Heart left ventricle (tissue), 16 donors: ENCODE results near the gene CD33. TPM values are rescaled to one million over a fixed set of nuclear protein-coding genes. Genes with fewer than 3 reads are reported as not detected.

Experiments used
- ATAC-seq, 4 donors: fragments of 200-7000 bp; cut with Tn5 transposase; one replicate each; pipeline ENCODE4 v1.9.1; 2020 to 2022; ENCODE audit warnings: moderate library complexity in 4 of 4, mild to moderate bottlenecking in 3 of 4, moderate number of reproducible peaks in 1 of 4
- DNase-seq, 5 donors: peaks; one replicate each; pipeline ENCODE4 v3.0.0-alpha.2; 2020
- H3K27ac ChIP-seq, 12 donors: fragments of 200-600 bp; sonication (generic) in 4 of 12; one replicate each; pipeline versions ENCODE4 v1.5.0 to v1.8.0; 2016 to 2022; ENCODE audit warnings: mild to moderate bottlenecking in 2 of 12
- H3K27me3 ChIP-seq, 9 donors: fragments of 200-600 bp; sonication (generic) in 2 of 9; one replicate each; pipeline versions ENCODE4 v1.5.1 to v1.8.0; 2016 to 2022; ENCODE audit warnings: mild to moderate bottlenecking in 3 of 9
- H3K36me3 ChIP-seq, 9 donors: fragments of 200-600 bp; sonication (generic) in 2 of 9; one replicate each; pipeline versions ENCODE4 v1.5.0 to v1.8.0; 2018 to 2022; ENCODE audit warnings: mild to moderate bottlenecking in 2 of 9
- H3K4me1 ChIP-seq, 12 donors: fragments of 200-600 bp; sonication (generic) in 4 of 12; one replicate each; pipeline versions ENCODE4 v1.5.0 to v1.8.0; 2016 to 2022; ENCODE audit warnings: mild to moderate bottlenecking in 3 of 12
- H3K4me3 ChIP-seq, 12 donors: fragments of 200-600 bp; sonication (generic) in 4 of 12; one replicate each; pipeline versions ENCODE4 v1.5.0 to v1.8.0; 2017 to 2022; ENCODE audit warnings: mild to moderate bottlenecking in 9 of 12, moderate library complexity in 4 of 12
- H3K9me3 ChIP-seq, 12 donors: fragments of 200-600 bp; sonication (generic) in 4 of 12; one replicate each; pipeline versions ENCODE4 v1.5.0 to v1.8.0; 2016 to 2022; ENCODE audit warnings: mild to moderate bottlenecking in 1 of 12
- POLR2A ChIP-seq, 2 donors: fragments of 450-650 bp; IDR thresholded peaks; one replicate each; pipeline ENCODE4 v1.6.1; 2017; ENCODE audit warnings: antibody characterized with exemption in 2 of 2, mild to moderate bottlenecking in 2 of 2, moderate library complexity in 2 of 2
- WGBS, 4 donors: extraction: QIAGEN DNeasy Blood & Tissue Kit in 2 of 4; methylation state at CpG; one replicate each; pipeline versions ENCODE4 v1.1.5 to v1.1.7; 2013 to 2018; 5-methylcytosine and 5-hydroxymethylcytosine counted together
- intact Hi-C, 10 donors: fragments of 100-400 bp; cut with DNase I; formaldehyde crosslinking; loops; one replicate each; pipeline versions ENCODE4 v1.11.1 to v1.14.2; 2022
- polyA plus RNA-seq, 2 donors: library from polyadenylated mRNA; stranded (reverse); fragments of 200-250 nt; gene quantifications; one replicate each; pipeline ENCODE4 v1.2.3, GENCODE V29; 2013
- total RNA-seq, 9 donors: library from RNA; depleted of rRNA in 2 of 9; stranded (reverse); fragments of >200 nt in 2 of 9; fragmentation: NEBNext Ultra II Directional in 3 of 9; extraction: Animal tissue kit (Norgen Biotek cat#: 25700) in 3 of 9; gene quantifications; one replicate each; pipeline versions ENCODE4 v1.1.0 to v1.2.4, GENCODE V29; 2016 to 2023
- TF ChIP-seq, protein P1 (sequence below), 12 donors: fragments of 200-600 bp; sonication (generic) in 4 of 12; IDR thresholded peaks; one replicate each; pipeline versions ENCODE4 v1.5.0 to v1.8.0; 2018 to 2022; ENCODE audit warnings: antibody characterized with exemption in 12 of 12, mild to moderate bottlenecking in 5 of 12
- donor health status: ischemic (EF 13 %, LVEDD 7.1; RV severe dilation, severe dysfunction).
- donor health status: healthy with polysubstance abuse.
- donor health status: DM: no; HTN: yes; CAD: no.
- donor health status: DM: no; HTN: no; CAD: no.
- donor health status: ischemic (EF 25% LVEDD 6.9; RV normal size, moderate dysfunction).
- donor health status: ischemic (EF 25% LVEDD 5.7; RV mildly dilated, moderate dysfunction).
- donor health status: healthy.
- donor health status: DM: yes; HTN: yes; CAD: no.
- donor health status: ischemic (EF 35%, LVEDD 5.7; RV mildly dilated, moderate dysfunction).
- donor health status: nonischemic (EF 11% LVEDD 7.7; RV severe dilation, severe dysfunction).
- donor health status: DM: yes; HTN: yes; CAD: no.
- donor health status: PGD.
- donor health status: ischemic (EF 29% LVEDD 5.4; RV normal size, mild dysfunction).
- donor health status: nonischemic (EF 23%, LVEDD 6.1; RV moderate dilation, normal function).

The CD33 gene
- total and polyA plus RNA-seq, 11 donors, result 1.1 to 46.6 (median 2.9) TPM

GRCh38 chr19:51200071-51200666 is 24.7 kb upstream of the CD33 start:
- Histone ChIP-seq H3K36me3 (no peaks in the 10 kb centered on the region), H3K27me3 (peaks cover 0 to 50% (median 5%) of the 10 kb centered on the region in 9 donors), H3K4me3 (no peak overlapping the region), H3K27ac (no peak overlapping the region), H3K4me1 (peaks cover 0 to 15% (median 0%) of the 10 kb centered on the region in 12 donors), H3K9me3 (no peaks in the 10 kb centered on the region)
- no peak for DNase-seq
- intact Hi-C loops, result no loop called here
- TF ChIP-seq POLR2A (IDR thresholded peaks at IDR 0.05), result no peak
- TF ChIP-seq, protein P1, sequence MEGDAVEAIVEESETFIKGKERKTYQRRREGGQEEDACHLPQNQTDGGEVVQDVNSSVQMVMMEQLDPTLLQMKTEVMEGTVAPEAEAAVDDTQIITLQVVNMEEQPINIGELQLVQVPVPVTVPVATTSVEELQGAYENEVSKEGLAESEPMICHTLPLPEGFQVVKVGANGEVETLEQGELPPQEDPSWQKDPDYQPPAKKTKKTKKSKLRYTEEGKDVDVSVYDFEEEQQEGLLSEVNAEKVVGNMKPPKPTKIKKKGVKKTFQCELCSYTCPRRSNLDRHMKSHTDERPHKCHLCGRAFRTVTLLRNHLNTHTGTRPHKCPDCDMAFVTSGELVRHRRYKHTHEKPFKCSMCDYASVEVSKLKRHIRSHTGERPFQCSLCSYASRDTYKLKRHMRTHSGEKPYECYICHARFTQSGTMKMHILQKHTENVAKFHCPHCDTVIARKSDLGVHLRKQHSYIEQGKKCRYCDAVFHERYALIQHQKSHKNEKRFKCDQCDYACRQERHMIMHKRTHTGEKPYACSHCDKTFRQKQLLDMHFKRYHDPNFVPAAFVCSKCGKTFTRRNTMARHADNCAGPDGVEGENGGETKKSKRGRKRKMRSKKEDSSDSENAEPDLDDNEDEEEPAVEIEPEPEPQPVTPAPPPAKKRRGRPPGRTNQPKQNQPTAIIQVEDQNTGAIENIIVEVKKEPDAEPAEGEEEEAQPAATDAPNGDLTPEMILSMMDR (IDR thresholded peaks at IDR 0.05), result no peak
- WGBS, 4 donors, result 61 to 70% (median 69%) methylated on average over 10 of the region's 10 CpGs
- no peak for ATAC-seq

- no peak for TF ChIP-seq POLR2A (IDR thresholded peaks at IDR 0.05)
- TF ChIP-seq, protein P1 (IDR thresholded peaks at IDR 0.05), result no peak
- no peak for DNase-seq
- H3K9me3 ChIP-seq, result no peaks in the 10 kb centered on the region
- intact Hi-C loops, result no loop called here
- H3K27ac ChIP-seq, result no peak overlapping the region
- 58 to 72% (median 62%) methylated on average over 5 of the region's 5 CpGs for WGBS, 4 donors
- no peaks in the 10 kb centered on the region for H3K36me3 ChIP-seq
- ATAC-seq, result no peak
- no peak overlapping the region for H3K4me3 ChIP-seq
- peaks cover 0 to 15% (median 0%) of the 10 kb centered on the region in 12 donors for H3K4me1 ChIP-seq
- peaks cover 0 to 45% (median 5%) of the 10 kb centered on the region in 9 donors for H3K27me3 ChIP-seq
These were observed 23.2 kb upstream of the CD33 start for GRCh38 chr19:51201712-51202111.

DNA sequence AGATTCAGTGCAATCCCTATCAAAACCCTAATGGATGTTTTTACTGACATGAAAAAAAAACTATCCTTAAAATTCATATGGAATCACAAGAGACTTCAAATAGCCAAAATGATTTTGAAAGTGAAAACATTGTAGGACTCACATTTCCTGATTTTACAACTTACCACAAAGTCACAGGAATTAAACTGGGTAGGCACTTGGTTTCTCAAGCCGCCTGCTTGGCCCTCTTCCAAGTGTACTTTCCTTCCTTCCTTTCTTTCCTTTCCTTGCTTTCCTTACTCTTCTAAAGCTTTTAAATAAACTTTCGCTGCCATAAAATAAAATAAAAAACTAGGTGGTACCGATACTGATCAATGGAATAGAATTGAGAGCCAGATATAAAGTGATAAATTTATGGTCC is 21.0 kb upstream of the CD33 start:
- no peaks in the 10 kb centered on the region for H3K9me3 ChIP-seq
- peak overlapping the region in 1 of 12 donors; percentile 51 for H3K27ac ChIP-seq
- WGBS, 4 donors, result 54 to 58% (median 56%) methylated on average over 3 of the region's 3 CpGs
- intact Hi-C loops, result no loop called here
- TF ChIP-seq, protein P1 (IDR thresholded peaks at IDR 0.05), result no peak
- no peak for TF ChIP-seq POLR2A (IDR thresholded peaks at IDR 0.05)
- peaks cover 0 to 38% (median 5%) of the 10 kb centered on the region in 9 donors for H3K27me3 ChIP-seq
- no peaks in the 10 kb centered on the region for H3K36me3 ChIP-seq
- H3K4me1 ChIP-seq, result peaks cover 0 to 15% (median 0%) of the 10 kb centered on the region in 12 donors
- DNase-seq (no peak), ATAC-seq (no peak)
- no peak overlapping the region for H3K4me3 ChIP-seq

DNA sequence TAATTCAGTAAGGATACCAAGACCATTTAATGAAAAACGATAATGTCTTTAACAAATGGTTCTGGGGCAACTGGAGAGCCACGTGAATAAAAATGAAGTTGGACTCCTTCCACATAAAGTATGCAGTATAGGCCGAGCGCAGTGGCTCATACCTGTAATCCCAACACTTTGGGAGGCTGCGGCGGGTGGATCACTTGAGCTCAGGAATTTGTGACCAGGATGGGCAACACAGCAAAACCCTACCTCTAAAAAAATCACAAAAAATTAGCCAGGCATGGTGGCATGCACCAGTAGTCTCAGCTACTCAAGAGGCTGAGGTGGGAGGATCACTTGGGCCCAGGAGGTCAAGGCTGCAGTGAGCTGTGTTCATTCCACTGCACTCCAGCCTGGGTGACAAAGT is 20.6 kb upstream of the CD33 start:
- no peak for ATAC-seq
- 69 to 75% (median 73%) methylated on average over 6 of the region's 6 CpGs for WGBS, 4 donors
- no peak for DNase-seq

More for the DNA sequence above, 20.6 kb upstream of the CD33 start:
- TF ChIP-seq POLR2A (IDR thresholded peaks at IDR 0.05), result no peak
- TF ChIP-seq, protein P1 (IDR thresholded peaks at IDR 0.05), result no peak
- Histone ChIP-seq H3K27me3 (peaks cover 0 to 34% (median 5%) of the 10 kb centered on the region in 9 donors), H3K9me3 (no peaks in the 10 kb centered on the region), H3K4me1 (peaks cover 0 to 15% (median 0%) of the 10 kb centered on the region in 12 donors), H3K4me3 (no peak overlapping the region), H3K36me3 (no peaks in the 10 kb centered on the region), H3K27ac (peak overlapping the region in 1 of 12 donors; percentile 51)
- intact Hi-C loops, result no loop called here
